GM13977 (cell line): ENCODE results near the gene LEF1.

Source experiments
- DNase-seq: peaks from one replicate; pipeline ENCODE4 v3.0.0; 2012; ENCODE audit warnings: low spot score
- in situ Hi-C: fragments of 300-500 bp; cut with MboI; formaldehyde crosslinking; loops from one replicate; pipeline ENCODE4 v1.12.0; 2022; ENCODE audit warnings: low sequenced_read_pairs, low pct_unique_long_range_greater_than_20kb, mixed read lengths, inconsistent platforms; ENCODE audit not compliant: unreplicated experiment
- TF ChIP-seq, protein P1 (sequence below): IDR thresholded peaks from 2 replicates; pipeline ENCODE4 v1.5.1; 2012; ENCODE audit warnings: mild to moderate bottlenecking, control low read depth; ENCODE audit not compliant: insufficient read depth; ENCODE audit errors: extremely low read depth, missing control alignments

Gene LEF1

GRCh38 chr4:108192935-108193334, 24.2 kb upstream of the LEF1 start:
- in situ Hi-C loops, result no loop called here
- TF ChIP-seq, protein P1, sequence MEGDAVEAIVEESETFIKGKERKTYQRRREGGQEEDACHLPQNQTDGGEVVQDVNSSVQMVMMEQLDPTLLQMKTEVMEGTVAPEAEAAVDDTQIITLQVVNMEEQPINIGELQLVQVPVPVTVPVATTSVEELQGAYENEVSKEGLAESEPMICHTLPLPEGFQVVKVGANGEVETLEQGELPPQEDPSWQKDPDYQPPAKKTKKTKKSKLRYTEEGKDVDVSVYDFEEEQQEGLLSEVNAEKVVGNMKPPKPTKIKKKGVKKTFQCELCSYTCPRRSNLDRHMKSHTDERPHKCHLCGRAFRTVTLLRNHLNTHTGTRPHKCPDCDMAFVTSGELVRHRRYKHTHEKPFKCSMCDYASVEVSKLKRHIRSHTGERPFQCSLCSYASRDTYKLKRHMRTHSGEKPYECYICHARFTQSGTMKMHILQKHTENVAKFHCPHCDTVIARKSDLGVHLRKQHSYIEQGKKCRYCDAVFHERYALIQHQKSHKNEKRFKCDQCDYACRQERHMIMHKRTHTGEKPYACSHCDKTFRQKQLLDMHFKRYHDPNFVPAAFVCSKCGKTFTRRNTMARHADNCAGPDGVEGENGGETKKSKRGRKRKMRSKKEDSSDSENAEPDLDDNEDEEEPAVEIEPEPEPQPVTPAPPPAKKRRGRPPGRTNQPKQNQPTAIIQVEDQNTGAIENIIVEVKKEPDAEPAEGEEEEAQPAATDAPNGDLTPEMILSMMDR, result no peak

DNA sequence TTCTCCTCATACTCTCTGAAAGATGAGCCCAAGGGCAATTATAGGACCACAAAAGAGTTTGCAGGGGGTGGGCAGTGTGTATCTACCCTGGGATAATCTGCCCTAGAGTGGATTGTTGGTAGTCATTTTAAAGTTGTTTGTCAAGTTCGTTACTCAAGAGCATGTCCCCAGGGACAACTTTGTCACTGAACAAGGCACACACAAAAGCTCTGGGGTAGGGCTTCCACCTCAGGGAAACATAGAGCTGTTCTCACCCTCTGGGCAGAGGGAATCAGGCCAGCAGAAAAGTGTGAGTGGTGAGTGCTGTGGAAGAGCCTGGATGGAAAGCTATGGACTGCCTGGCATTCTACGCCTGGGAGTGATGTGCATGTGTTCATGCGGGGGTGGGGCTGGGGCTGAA, 23.3 kb upstream of the LEF1 start:
- in situ Hi-C loops, result no loop called here
- TF ChIP-seq, protein P1, result no peak
- DNase-seq, result no peak

More at GRCh38 chr4:108192935-108193334, 24.2 kb upstream of the LEF1 start:
- DNase-seq, result no peak

DNA sequence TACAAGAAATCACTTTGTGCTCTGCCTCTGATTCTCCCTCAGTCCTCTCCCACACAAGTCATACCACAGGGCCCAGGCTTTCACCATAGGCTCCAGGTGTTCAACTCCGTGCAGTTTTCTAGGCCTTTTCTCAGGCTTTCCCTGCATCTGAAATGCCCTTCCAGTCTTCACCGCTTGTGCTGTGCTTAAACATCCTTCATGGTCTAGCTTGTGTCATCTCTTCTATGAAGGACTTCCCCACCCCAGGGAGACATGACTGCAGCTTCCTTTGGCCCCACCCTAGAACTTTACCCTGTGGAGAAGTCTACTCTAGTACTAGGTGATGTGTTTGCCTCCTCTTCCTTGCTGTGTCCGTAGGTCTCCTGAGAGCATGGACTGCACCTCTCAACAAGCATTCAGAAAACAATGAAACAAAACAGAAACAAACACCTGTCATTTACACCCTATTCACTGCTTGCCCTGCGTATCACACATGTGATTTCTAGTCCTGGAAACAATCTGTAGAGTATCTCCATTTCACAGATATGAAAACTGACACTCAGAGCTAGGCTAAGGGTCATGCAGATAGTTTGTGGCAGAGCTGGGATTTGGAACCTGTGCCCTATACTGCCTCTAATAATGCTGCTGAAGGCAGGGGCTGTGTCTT, 22.7 kb upstream of the LEF1 start:
- in situ Hi-C loops, result no loop called here
- DNase-seq, result no peak
- TF ChIP-seq, protein P1, result no peak

DNA sequence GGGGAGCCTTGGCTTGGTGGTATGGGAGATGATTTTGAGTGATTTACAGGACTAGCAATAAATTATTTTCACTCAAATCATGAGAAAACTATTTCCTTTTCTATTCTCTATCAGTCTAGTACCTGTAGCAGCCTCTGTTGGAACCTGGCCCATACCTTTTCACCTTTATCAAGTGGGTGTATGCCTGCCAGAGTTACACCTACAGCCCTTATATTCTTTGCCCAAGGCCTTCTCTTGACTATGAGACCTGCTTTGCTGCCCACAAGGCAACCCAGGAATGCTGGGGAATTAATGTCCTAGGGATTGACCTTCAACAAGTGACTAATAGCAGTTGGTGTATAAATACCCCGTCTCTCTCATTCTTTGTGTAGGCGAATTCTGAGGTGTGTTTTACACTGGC, 20.0 kb upstream of the LEF1 start:
- DNase-seq, result no peak
- TF ChIP-seq, protein P1, result no peak
- in situ Hi-C loops, result no loop called here

DNA sequence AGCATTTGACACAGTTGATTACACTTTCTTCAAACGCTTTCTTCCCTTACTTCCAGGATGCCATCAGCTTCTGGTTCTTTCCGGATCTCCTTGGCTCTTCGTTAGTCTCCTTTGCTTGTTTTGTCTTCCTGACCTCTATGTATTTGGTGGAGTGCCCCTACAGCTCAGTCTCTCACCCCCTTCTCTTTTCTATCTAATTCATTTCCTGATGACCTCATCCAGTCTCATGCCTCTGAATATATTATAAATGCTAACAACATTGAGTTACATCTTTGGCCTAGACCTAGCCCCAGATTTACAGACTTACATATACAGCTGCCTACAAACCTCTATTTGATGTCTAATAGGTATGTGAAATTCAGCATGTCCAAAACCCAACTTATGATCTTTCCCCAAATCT, 16.5 kb upstream of the LEF1 start:
- in situ Hi-C loops, result no loop called here
- DNase-seq, result no peak
- TF ChIP-seq, protein P1, result no peak

GRCh38 chr4:108184453-108185049, 15.8 kb upstream of the LEF1 start:
- TF ChIP-seq, protein P1, result no peak
- no peak for DNase-seq
- in situ Hi-C loops, result no loop called here
